Fibroblast of lung (primary cell): ENCODE data around the gene EFHD1. TPM values are rescaled to one million over a fixed set of nuclear protein-coding genes. Genes with fewer than 3 reads are reported as not detected.

Experiments
- DNase-seq, 2 donors: peaks; one replicate each; pipeline versions ENCODE4 v3.0.0 to v3.0.0-alpha.2; 2010; ENCODE audit warnings: low read depth in 2 of 2
- H2AFZ ChIP-seq: 2 replicates; pipeline ENCODE4 v1.5.1; 2012; ENCODE audit warnings: low read length, control low read depth, inconsistent platforms
- H3K27ac ChIP-seq: 2 replicates; pipeline ENCODE4 v1.5.1; 2011; ENCODE audit warnings: low read length, control low read depth; ENCODE audit not compliant: insufficient read depth
- H3K27me3 ChIP-seq: 2 replicates; pipeline ENCODE4 v1.5.1; 2011; ENCODE audit warnings: mild to moderate bottlenecking, low read length; ENCODE audit not compliant: control insufficient read depth, insufficient read depth
- H3K36me3 ChIP-seq: 2 replicates; pipeline ENCODE4 v1.5.1; 2011; ENCODE audit warnings: low read length; ENCODE audit not compliant: control insufficient read depth, insufficient read depth
- H3K4me1 ChIP-seq: 2 replicates; pipeline ENCODE4 v1.5.1; 2011; ENCODE audit warnings: low read length; ENCODE audit not compliant: control insufficient read depth, insufficient read depth; ENCODE audit errors: extremely low read depth
- H3K4me2 ChIP-seq: 2 replicates; pipeline ENCODE4 v1.5.1; 2011; ENCODE audit warnings: low read length, control low read depth; ENCODE audit not compliant: insufficient read depth; ENCODE audit errors: extremely low read depth
- H3K4me3 ChIP-seq, 4 experiments: fragments of 200-600 bp in 1 of 4; sonication (generic) in 1 of 4; replicated peaks in 1 of 4; 2 replicates each; pipeline ENCODE4 v1.5.1; 2011 to 2016; ENCODE audit warnings: low read length in 4 of 4, low read depth in 3 of 4, mild to moderate bottlenecking in 3 of 4, control low read depth in 2 of 4, inconsistent platforms in 1 of 4, mixed read lengths in 1 of 4; ENCODE audit not compliant: insufficient read depth in 1 of 4; ENCODE audit errors: control extremely low read depth in 1 of 4
- H3K79me2 ChIP-seq: 2 replicates; pipeline ENCODE4 v1.5.1; 2012; ENCODE audit warnings: mild to moderate bottlenecking, low read length, inconsistent platforms; ENCODE audit not compliant: control insufficient read depth, insufficient read depth
- H3K9ac ChIP-seq: 2 replicates; pipeline ENCODE4 v1.5.1; 2011; ENCODE audit warnings: mild to moderate bottlenecking, low read length, control low read depth; ENCODE audit not compliant: insufficient read depth
- H3K9me3 ChIP-seq: 2 replicates; pipeline ENCODE4 v1.5.1; 2012; ENCODE audit warnings: low read depth, low read length; ENCODE audit not compliant: control insufficient read depth, insufficient read depth
- H4K20me1 ChIP-seq: 2 replicates; pipeline ENCODE4 v1.5.1; 2011; ENCODE audit warnings: low read length; ENCODE audit not compliant: control insufficient read depth, insufficient read depth; ENCODE audit errors: extremely low read depth
- CTCF ChIP-seq, 2 donors: IDR thresholded peaks in 1 of 2; conservative IDR thresholded peaks in 1 of 2; 1 replicate in 1 of 2; 2 replicates in 1 of 2; pipeline ENCODE4 v1.5.1; 2011 to 2012; ENCODE audit warnings: low read length in 2 of 2, control low read depth in 1 of 2, inconsistent platforms in 1 of 2, low read depth in 1 of 2, mild to moderate bottlenecking in 1 of 2
- EZH2 ChIP-seq: IDR thresholded peaks from 2 replicates; pipeline ENCODE4 v1.5.1; 2012; ENCODE audit warnings: low read length, control low read depth, mild to moderate bottlenecking; ENCODE audit errors: missing control alignments
- polyA plus RNA-seq, 2 donors: library from polyadenylated mRNA; depleted of rRNA in 1 of 2; stranded (reverse) in 1 of 2; unstranded in 1 of 2; fragments of >200 nt; gene quantifications; 2 replicates each; pipeline ENCODE4 v1.2.1, GENCODE V29; 2011 to 2012; ENCODE audit warnings: missing spikeins in 1 of 2
- total RNA-seq: library from RNA; depleted of rRNA; stranded (reverse); fragments of >200 nt; gene quantifications from 2 replicates; pipeline ENCODE4 v1.2.1, GENCODE V29; 2014

EFHD1 gene
- total and polyA plus RNA-seq, 2 donors (not counting 1 experiment from before 2014, with no cell fraction given) = 0.83 TPM; not detected in 1

- no peak for TF ChIP-seq EZH2
- TF ChIP-seq CTCF (conservative IDR thresholded peaks at IDR 0.05 in 1 of 2, IDR thresholded peaks at IDR 0.05 in 1 of 2; ENCODE audit: low read depth in 1 of 2, low read length in 2 of 2) = no peak
- H3K4me3 ChIP-seq = no peak overlapping the region
- no peak overlapping the region for H3K9ac ChIP-seq
- H2AFZ ChIP-seq = no peak overlapping the region
- H3K9me3 ChIP-seq = no peaks in the 10 kb centered on the region
- H3K4me1 ChIP-seq = peaks cover 3% of the 10 kb centered on the region
- no peaks in the 10 kb centered on the region for H3K36me3 ChIP-seq
- no peaks in the 10 kb centered on the region for H4K20me1 ChIP-seq
- H3K79me2 ChIP-seq = peaks cover 11% of the 10 kb centered on the region
- no peaks in the 10 kb centered on the region for H3K27me3 ChIP-seq
- no peak for DNase-seq
- no peak overlapping the region for H3K4me2 ChIP-seq
- no peak overlapping the region for H3K27ac ChIP-seq
These were observed 59.9 kb downstream of the EFHD1 start for GRCh38 chr2:232693344-232693743.

GRCh38 chr2:232696609-232697058, 63.2 kb downstream of the EFHD1 start:
- Histone ChIP-seq H3K9me3 (no peaks in the 10 kb centered on the region), H3K27me3 (no peaks in the 10 kb centered on the region), H2AFZ (peak overlapping the region; percentile 93), H3K4me2 (peak overlapping the region; percentile 79), H3K79me2 (peaks cover 44% of the 10 kb centered on the region), H3K4me3 (peak overlapping the region; percentile 52 to 86 (median 68)), H4K20me1 (peaks cover 4% of the 10 kb centered on the region), H3K9ac (peak overlapping the region; percentile 96), H3K4me1 (peaks cover 12% of the 10 kb centered on the region), H3K36me3 (peaks cover 2% of the 10 kb centered on the region), H3K27ac (peak overlapping the region; percentile 81)
- TF ChIP-seq EZH2 = no peak
- no peak for TF ChIP-seq CTCF (conservative IDR thresholded peaks at IDR 0.05 in 1 of 2, IDR thresholded peaks at IDR 0.05 in 1 of 2; ENCODE audit: low read depth in 1 of 2, low read length in 2 of 2)
- no peak for DNase-seq

DNA sequence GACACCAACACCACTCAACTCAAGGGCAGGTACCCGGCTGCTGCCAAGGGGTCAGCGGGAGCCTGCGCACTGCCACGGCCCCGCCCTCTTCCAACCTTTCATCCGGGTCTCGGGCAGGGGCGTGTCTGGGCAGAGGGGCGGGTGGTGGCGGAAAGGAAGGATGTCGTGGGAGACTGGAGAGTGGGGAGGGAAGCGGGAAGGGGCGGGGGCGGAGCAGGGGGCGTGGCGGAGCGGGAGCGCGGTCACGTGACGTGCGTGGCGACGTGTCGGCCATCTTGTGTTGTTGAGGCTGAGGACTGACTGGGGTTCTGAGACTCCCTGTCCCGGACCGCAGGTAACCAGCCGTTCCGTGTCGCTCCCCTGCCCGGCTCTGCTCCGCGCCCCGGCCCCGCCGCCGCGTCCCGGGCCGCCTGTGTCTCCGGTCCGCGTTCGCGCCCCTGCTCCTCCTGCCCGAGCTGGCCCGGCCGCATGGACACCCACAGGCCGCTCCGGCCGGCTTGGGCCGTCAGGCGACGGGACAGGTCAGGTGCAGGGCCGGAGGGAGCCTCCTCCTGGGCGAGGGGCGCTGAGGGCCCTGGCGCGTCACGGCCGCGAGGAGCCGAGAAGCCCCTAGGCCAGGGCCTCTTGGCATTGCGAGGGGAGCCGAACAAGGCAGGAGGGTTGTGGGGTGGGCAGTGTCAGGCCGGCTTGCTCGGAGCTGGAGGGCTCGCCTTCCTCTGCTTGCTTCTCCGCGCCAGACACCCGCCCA, 63.8 kb downstream of the EFHD1 start, which contains the start of gene GIGYF2:
GIGYF2 (plus strand) TSS at position 273 of the 748 bp plus-strand sequence. CDS start 37,867 bp downstream, outside the sequence.
- Histone ChIP-seq H2AFZ (peak within 1 kb of the TSS; percentile 93), H3K4me2 (peak within 1 kb of the TSS; percentile 96), H3K79me2 (peaks cover 49% of the 10 kb centered on the region), H3K4me3 (peak within 1 kb of the TSS; percentile 74 to 91 (median 86)), H4K20me1 (peaks cover 4% of the 10 kb centered on the region), H3K27ac (peak within 1 kb of the TSS; percentile 81), H3K36me3 (peaks cover 2% of the 10 kb centered on the region), H3K4me1 (peaks cover 12% of the 10 kb centered on the region), H3K9ac (peak within 1 kb of the TSS; percentile 96), H3K9me3 (no peaks in the 10 kb centered on the region), H3K27me3 (no peaks in the 10 kb centered on the region)
- TF ChIP-seq EZH2 (no peak), CTCF (conservative IDR thresholded peaks at IDR 0.05 in 1 of 2, IDR thresholded peaks at IDR 0.05 in 1 of 2; ENCODE audit: low read depth in 1 of 2, low read length in 2 of 2) (no peak)
- peak; percentile 93 to 94 for DNase-seq
